ENCODE results near the gene RGR. TPM values are rescaled to one million over a fixed set of nuclear protein-coding genes. Genes with fewer than 3 reads are reported as not detected.

Gene RGR
- total RNA-seq, 4 donors from 2014 or later = 1.5 to 3.3 (median 2.8) TPM; not detected in 1

- TF ChIP-seq, protein P1, sequence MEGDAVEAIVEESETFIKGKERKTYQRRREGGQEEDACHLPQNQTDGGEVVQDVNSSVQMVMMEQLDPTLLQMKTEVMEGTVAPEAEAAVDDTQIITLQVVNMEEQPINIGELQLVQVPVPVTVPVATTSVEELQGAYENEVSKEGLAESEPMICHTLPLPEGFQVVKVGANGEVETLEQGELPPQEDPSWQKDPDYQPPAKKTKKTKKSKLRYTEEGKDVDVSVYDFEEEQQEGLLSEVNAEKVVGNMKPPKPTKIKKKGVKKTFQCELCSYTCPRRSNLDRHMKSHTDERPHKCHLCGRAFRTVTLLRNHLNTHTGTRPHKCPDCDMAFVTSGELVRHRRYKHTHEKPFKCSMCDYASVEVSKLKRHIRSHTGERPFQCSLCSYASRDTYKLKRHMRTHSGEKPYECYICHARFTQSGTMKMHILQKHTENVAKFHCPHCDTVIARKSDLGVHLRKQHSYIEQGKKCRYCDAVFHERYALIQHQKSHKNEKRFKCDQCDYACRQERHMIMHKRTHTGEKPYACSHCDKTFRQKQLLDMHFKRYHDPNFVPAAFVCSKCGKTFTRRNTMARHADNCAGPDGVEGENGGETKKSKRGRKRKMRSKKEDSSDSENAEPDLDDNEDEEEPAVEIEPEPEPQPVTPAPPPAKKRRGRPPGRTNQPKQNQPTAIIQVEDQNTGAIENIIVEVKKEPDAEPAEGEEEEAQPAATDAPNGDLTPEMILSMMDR (IDR thresholded peaks at IDR 0.05) = no peak
- ATAC-seq (ENCODE audit: low FRiP score) = no peak
- no peak for DNase-seq (ENCODE audit: low spot score)
Measured at GRCh38 chr10:84217746-84218145, 27.1 kb upstream of the RGR start.

DNA sequence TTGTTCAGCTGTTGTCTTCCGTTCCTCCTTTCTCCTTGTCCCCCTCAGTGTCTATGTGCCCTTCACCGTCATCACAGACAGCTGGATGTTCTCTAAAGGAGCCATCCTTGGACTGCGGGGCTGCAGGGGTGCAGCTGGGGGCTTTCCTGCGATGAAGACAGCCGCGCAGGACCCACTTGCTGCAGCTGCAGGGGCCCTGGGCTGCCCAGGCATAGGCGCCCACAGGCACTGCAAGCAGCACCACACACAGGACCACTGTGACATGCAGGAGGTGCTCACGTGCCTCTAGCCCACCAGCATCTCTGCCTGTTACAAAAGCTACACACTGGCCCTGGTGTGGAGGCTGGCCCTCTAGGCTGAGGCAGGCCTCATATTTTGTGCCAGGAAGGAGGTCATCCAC lies 22.9 kb upstream of the RGR start:
- TF ChIP-seq, protein P1 (IDR thresholded peaks at IDR 0.05) = no peak
- no peak for ATAC-seq (ENCODE audit: low FRiP score)
- no peak for DNase-seq (ENCODE audit: low spot score)

GRCh38 chr10:84224411-84225028 lies 20.3 kb upstream of the RGR start:
- ATAC-seq (ENCODE audit: low FRiP score) = no peak
- TF ChIP-seq, protein P1 (IDR thresholded peaks at IDR 0.05) = no peak
- no peak for DNase-seq (ENCODE audit: low spot score)

DNA sequence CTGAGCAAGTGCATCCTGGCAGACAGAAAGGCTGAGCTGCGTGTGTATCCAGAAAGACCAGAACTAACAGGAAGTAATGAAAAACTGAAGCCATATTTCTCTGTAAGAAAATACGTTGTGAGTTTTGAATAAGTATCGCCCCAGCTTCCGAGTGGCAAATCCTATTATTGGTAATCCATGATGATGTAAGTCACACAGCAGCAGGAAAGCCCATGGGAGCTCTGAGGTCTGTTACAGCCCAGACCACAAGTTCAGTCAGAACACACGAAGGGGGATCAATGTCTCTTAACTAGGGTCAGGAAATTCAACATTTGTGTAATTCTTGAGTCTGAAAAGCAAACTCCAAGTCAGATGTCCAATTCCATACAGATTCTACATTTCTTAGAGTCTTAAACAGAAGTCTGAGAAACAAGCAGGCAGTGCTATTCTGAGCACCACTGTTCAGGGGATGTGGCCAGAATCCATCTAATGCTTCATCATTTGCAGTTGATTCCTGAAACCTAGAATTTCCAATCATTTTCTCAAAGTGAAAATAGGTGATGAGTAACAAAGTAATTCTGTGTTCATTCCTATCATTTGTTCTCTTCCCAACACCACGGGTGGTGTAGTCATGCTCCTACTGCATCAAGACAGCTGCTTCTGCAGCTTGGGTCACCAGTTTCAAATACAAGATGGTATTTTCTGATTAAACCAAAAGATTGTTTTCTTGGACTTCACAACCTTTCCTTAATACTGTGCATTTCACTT lies 19.3 kb upstream of the RGR start, which contains the start of gene LRIT2:
LRIT2 (minus strand) TSS at position 118 of the 747 bp plus-strand sequence; CDS start at position 94, 24 bp downstream.
- ATAC-seq (ENCODE audit: low FRiP score) (no peak), DNase-seq (ENCODE audit: low spot score) (no peak)
- TF ChIP-seq, protein P1 (IDR thresholded peaks at IDR 0.05) = no peak

- ATAC-seq (ENCODE audit: low FRiP score) = no peak
- TF ChIP-seq, protein P1 (IDR thresholded peaks at IDR 0.05) = no peak
- DNase-seq (ENCODE audit: low spot score) = no peak
Measured at GRCh38 chr10:84226616-84227015, 18.2 kb upstream of the RGR start.

- TF ChIP-seq, protein P1 (IDR thresholded peaks at IDR 0.05) = no peak
- DNase-seq (ENCODE audit: low spot score) (no peak), ATAC-seq (ENCODE audit: low FRiP score) (no peak)
Measured at GRCh38 chr10:84227810-84228209, 17.0 kb upstream of the RGR start.

- DNase-seq (ENCODE audit: low spot score) (no peak), ATAC-seq (ENCODE audit: low FRiP score) (no peak)
- TF ChIP-seq, protein P1 (IDR thresholded peaks at IDR 0.05) = no peak
Measured at GRCh38 chr10:84230359-84230758, 14.5 kb upstream of the RGR start.

Data from omental fat pad (tissue), 4 donors.